HEK293 (cell line): ENCODE measurements around the gene SAP30.

Experiments
- BCL11B ChIP-seq: fragments of 450-650 bp; formaldehyde crosslinking; IDR thresholded peaks from 2 replicates; pipeline ENCODE4 v1.5.1; 2016; ENCODE audit warnings: low read depth, missing biosample characterization, missing genetic modification characterization
- EGR2 ChIP-seq: fragments of 450-650 bp; formaldehyde crosslinking; IDR thresholded peaks from 2 replicates; pipeline ENCODE4 v1.5.1; 2016; ENCODE audit warnings: low read depth, missing biosample characterization, missing genetic modification characterization
- GLIS1 ChIP-seq: fragments of 450-650 bp; formaldehyde crosslinking; IDR thresholded peaks from 2 replicates; pipeline ENCODE4 v1.5.1; 2016; ENCODE audit warnings: missing biosample characterization, missing genetic modification characterization
- KLF10 ChIP-seq: fragments of 450-650 bp; IDR thresholded peaks from 2 replicates; pipeline ENCODE4 v1.5.1; 2018; ENCODE audit warnings: missing biosample characterization, mild to moderate bottlenecking, missing genetic modification characterization
- MEIS1 ChIP-seq: sonication (generic); formaldehyde crosslinking; IDR thresholded peaks from 2 replicates; pipeline ENCODE4 v1.8.1; 2022; ENCODE audit warnings: missing genetic modification reagents, mild to moderate bottlenecking, borderline replicate concordance
- MYNN ChIP-seq: fragments of 450-650 bp; formaldehyde crosslinking; IDR thresholded peaks from 2 replicates; pipeline ENCODE4 v1.5.1; 2016; ENCODE audit warnings: missing biosample characterization, missing genetic modification characterization, borderline replicate concordance
- OVOL3 ChIP-seq: fragments of 450-650 bp; formaldehyde crosslinking; IDR thresholded peaks from 2 replicates; pipeline ENCODE4 v1.5.1; 2016; ENCODE audit warnings: missing biosample characterization, missing genetic modification characterization
- SCRT2 ChIP-seq: fragments of 450-650 bp; formaldehyde crosslinking; IDR thresholded peaks from 2 replicates; pipeline ENCODE4 v1.5.1; 2016; ENCODE audit warnings: missing biosample characterization, missing genetic modification characterization
- TRIM28 ChIP-seq: IDR thresholded peaks from 2 replicates; pipeline ENCODE4 v1.6.1; 2011; ENCODE audit warnings: low read length, control low read depth, borderline replicate concordance
- WT1 ChIP-seq: fragments of 450-650 bp; formaldehyde crosslinking; IDR thresholded peaks from 2 replicates; pipeline ENCODE4 v1.5.1; 2016; ENCODE audit warnings: missing biosample characterization, missing genetic modification characterization
- ZBTB21 ChIP-seq: fragments of 450-650 bp; formaldehyde crosslinking; IDR thresholded peaks from 2 replicates; pipeline ENCODE4 v1.5.1; 2017; ENCODE audit warnings: missing biosample characterization, missing genetic modification characterization
- ZEB2 ChIP-seq: fragments of 450-650 bp; formaldehyde crosslinking; IDR thresholded peaks from 2 replicates; pipeline ENCODE4 v1.5.1; 2016; ENCODE audit warnings: missing biosample characterization, missing genetic modification characterization
- ZFP69B ChIP-seq: fragments of 450-650 bp; formaldehyde crosslinking; IDR thresholded peaks from 2 replicates; pipeline ENCODE4 v1.5.1; 2016; ENCODE audit warnings: missing biosample characterization, missing genetic modification characterization
- ZIC2 ChIP-seq: fragments of 450-650 bp; formaldehyde crosslinking; IDR thresholded peaks from 2 replicates; pipeline ENCODE4 v1.5.1; 2016; ENCODE audit warnings: missing biosample characterization, missing genetic modification characterization
- ZNF132 ChIP-seq: fragments of 450-650 bp; formaldehyde crosslinking; IDR thresholded peaks from 2 replicates; pipeline ENCODE4 v1.5.1; 2017; ENCODE audit warnings: missing biosample characterization, missing genetic modification characterization, borderline replicate concordance
- ZNF133 ChIP-seq: fragments of 450-650 bp; formaldehyde crosslinking; IDR thresholded peaks from 2 replicates; pipeline ENCODE4 v1.5.1; 2016; ENCODE audit warnings: missing biosample characterization, missing genetic modification characterization
- ZNF214 ChIP-seq: fragments of 450-650 bp; formaldehyde crosslinking; IDR thresholded peaks from 2 replicates; pipeline ENCODE4 v1.5.1; 2017; ENCODE audit warnings: missing biosample characterization, mild to moderate bottlenecking, missing genetic modification characterization, borderline replicate concordance
- ZNF24 ChIP-seq: fragments of 450-650 bp; formaldehyde crosslinking; IDR thresholded peaks from 2 replicates; pipeline ENCODE4 v1.5.1; 2016; ENCODE audit warnings: missing biosample characterization, missing genetic modification characterization
- ZNF37A ChIP-seq: fragments of 450-650 bp; IDR thresholded peaks from 2 replicates; pipeline ENCODE4 v1.5.1; 2018; ENCODE audit warnings: missing biosample characterization, missing genetic modification characterization
- ZNF404 ChIP-seq: fragments of 450-650 bp; formaldehyde crosslinking; IDR thresholded peaks from 2 replicates; pipeline ENCODE4 v1.5.1; 2017; ENCODE audit warnings: missing biosample characterization, missing genetic modification characterization
- ZNF433 ChIP-seq: fragments of 450-650 bp; formaldehyde crosslinking; IDR thresholded peaks from 2 replicates; pipeline ENCODE4 v1.5.1; 2016; ENCODE audit warnings: missing biosample characterization, missing genetic modification characterization, low read depth
- ZNF701 ChIP-seq: fragments of 450-650 bp; formaldehyde crosslinking; IDR thresholded peaks from 2 replicates; pipeline ENCODE4 v1.5.1; 2016; ENCODE audit warnings: missing biosample characterization, missing genetic modification characterization
- ZNF76 ChIP-seq: fragments of 450-650 bp; formaldehyde crosslinking; IDR thresholded peaks from 2 replicates; pipeline ENCODE4; 2016; ENCODE audit warnings: low read depth, missing biosample characterization, missing genetic modification characterization, borderline replicate concordance
- ZNF776 ChIP-seq: fragments of 450-650 bp; formaldehyde crosslinking; IDR thresholded peaks from 2 replicates; pipeline ENCODE4 v1.5.0; 2017; ENCODE audit warnings: missing biosample characterization, missing genetic modification characterization, borderline replicate concordance
- TF ChIP-seq, protein P1 (sequence below): fragments of 450-650 bp; formaldehyde crosslinking; IDR thresholded peaks from 2 replicates; pipeline ENCODE4 v1.5.1; 2016; ENCODE audit warnings: missing biosample characterization, missing genetic modification characterization, borderline replicate concordance
- TF ChIP-seq, protein P2 (sequence below): fragments of 450-650 bp; formaldehyde crosslinking; IDR thresholded peaks from 2 replicates; pipeline ENCODE4 v1.5.1; 2016; ENCODE audit warnings: missing biosample characterization, missing genetic modification characterization
- TF ChIP-seq, protein P3 (sequence below): fragments of 450-650 bp; formaldehyde crosslinking; IDR thresholded peaks from 2 replicates; pipeline ENCODE4 v1.5.1; 2016; ENCODE audit warnings: missing biosample characterization, missing genetic modification characterization
- TF ChIP-seq, protein P4 (sequence below): fragments of 450-650 bp; formaldehyde crosslinking; IDR thresholded peaks from 2 replicates; pipeline ENCODE4 v1.5.1; 2016; ENCODE audit warnings: missing biosample characterization, missing genetic modification characterization

SAP30 gene

DNA sequence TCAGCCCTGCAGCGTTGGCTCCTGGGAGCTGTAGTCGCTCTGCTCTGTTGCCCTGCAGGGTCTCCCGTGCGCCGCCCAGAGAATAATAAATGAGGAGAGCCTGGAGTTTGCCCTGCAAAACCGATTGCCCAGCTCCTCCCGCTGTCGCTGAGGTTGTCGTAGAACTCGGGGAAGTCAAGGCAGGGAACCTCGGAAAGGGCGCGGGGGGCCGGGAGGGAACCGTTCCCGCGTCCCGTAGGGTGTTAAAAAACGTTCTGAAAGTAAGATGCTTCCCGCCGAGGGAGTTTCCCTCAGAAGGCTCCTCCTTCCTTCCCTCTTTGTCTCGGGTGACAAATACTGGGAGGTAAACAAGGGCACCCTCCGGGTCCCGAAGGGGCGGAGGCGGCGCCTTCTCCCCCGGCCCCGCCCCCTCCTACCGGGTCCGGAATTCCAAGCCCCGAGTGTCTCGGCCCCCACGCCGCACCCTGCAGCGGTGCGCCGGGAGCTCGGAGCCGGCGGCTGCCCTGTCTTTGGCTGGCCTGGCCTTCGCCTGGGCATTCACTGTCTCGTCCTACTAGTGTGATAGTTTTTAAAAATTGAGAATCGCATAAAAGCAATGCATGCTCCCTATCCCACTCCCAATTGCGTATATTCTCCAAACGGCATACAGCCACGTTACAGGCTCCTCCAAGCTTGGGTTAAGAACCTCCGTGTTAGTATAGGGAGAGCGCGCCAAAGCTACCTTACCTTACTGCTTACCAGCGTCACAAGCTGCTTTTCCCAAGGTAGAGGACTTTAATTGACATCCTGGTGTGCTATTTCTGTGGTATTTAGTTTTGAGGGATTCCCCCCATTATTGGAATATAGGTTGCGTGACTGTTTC is 35.6 kb upstream of the SAP30 start (continued):
- TF ChIP-seq ZBTB21 (tag by site-specific recombination) (no peak), BCL11B (no peak), TRIM28 (no peak; the same call in 1 of the 2 replicates), MEIS1 (CRISPR knock-in tag) (no peak), KLF10 (tag by site-specific recombination) (peak; percentile 61), ZNF132 (no peak), ZFP69B (tag by site-specific recombination) (no peak), MYNN (tag by site-specific recombination) (no peak), ZNF433 (tag by site-specific recombination) (no peak), OVOL3 (tag by site-specific recombination) (no peak), WT1 (peak; percentile 75), ZNF701 (tag by site-specific recombination) (no peak), ZNF776 (tag by site-specific recombination) (no peak), ZNF76 (tag by site-specific recombination) (no peak; the same call in 1 of the 2 replicates), ZIC2 (tag by site-specific recombination) (0 out of 2 replicates have a peak, but pooled peaks have one; percentile 36), EGR2 (peak; percentile 31; the same call in 1 of the 2 replicates), ZNF24 (tag by site-specific recombination) (no peak), ZNF133 (tag by site-specific recombination) (no peak), ZNF37A (tag by site-specific recombination) (no peak), ZEB2 (peak; percentile 11; the same call in 1 of the 2 replicates), SCRT2 (tag by site-specific recombination) (no peak), ZNF404 (tag by site-specific recombination) (no peak), GLIS1 (tag by site-specific recombination) (no peak; the same call in none of the 2 replicates), ZNF214 (tag by site-specific recombination) (no peak)
- TF ChIP-seq, protein P1, sequence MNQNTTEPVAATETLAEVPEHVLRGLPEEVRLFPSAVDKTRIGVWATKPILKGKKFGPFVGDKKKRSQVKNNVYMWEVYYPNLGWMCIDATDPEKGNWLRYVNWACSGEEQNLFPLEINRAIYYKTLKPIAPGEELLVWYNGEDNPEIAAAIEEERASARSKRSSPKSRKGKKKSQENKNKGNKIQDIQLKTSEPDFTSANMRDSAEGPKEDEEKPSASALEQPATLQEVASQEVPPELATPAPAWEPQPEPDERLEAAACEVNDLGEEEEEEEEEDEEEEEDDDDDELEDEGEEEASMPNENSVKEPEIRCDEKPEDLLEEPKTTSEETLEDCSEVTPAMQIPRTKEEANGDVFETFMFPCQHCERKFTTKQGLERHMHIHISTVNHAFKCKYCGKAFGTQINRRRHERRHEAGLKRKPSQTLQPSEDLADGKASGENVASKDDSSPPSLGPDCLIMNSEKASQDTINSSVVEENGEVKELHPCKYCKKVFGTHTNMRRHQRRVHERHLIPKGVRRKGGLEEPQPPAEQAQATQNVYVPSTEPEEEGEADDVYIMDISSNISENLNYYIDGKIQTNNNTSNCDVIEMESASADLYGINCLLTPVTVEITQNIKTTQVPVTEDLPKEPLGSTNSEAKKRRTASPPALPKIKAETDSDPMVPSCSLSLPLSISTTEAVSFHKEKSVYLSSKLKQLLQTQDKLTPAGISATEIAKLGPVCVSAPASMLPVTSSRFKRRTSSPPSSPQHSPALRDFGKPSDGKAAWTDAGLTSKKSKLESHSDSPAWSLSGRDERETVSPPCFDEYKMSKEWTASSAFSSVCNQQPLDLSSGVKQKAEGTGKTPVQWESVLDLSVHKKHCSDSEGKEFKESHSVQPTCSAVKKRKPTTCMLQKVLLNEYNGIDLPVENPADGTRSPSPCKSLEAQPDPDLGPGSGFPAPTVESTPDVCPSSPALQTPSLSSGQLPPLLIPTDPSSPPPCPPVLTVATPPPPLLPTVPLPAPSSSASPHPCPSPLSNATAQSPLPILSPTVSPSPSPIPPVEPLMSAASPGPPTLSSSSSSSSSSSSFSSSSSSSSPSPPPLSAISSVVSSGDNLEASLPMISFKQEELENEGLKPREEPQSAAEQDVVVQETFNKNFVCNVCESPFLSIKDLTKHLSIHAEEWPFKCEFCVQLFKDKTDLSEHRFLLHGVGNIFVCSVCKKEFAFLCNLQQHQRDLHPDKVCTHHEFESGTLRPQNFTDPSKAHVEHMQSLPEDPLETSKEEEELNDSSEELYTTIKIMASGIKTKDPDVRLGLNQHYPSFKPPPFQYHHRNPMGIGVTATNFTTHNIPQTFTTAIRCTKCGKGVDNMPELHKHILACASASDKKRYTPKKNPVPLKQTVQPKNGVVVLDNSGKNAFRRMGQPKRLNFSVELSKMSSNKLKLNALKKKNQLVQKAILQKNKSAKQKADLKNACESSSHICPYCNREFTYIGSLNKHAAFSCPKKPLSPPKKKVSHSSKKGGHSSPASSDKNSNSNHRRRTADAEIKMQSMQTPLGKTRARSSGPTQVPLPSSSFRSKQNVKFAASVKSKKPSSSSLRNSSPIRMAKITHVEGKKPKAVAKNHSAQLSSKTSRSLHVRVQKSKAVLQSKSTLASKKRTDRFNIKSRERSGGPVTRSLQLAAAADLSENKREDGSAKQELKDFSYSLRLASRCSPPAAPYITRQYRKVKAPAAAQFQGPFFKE, result no peak
- TF ChIP-seq, protein P2, sequence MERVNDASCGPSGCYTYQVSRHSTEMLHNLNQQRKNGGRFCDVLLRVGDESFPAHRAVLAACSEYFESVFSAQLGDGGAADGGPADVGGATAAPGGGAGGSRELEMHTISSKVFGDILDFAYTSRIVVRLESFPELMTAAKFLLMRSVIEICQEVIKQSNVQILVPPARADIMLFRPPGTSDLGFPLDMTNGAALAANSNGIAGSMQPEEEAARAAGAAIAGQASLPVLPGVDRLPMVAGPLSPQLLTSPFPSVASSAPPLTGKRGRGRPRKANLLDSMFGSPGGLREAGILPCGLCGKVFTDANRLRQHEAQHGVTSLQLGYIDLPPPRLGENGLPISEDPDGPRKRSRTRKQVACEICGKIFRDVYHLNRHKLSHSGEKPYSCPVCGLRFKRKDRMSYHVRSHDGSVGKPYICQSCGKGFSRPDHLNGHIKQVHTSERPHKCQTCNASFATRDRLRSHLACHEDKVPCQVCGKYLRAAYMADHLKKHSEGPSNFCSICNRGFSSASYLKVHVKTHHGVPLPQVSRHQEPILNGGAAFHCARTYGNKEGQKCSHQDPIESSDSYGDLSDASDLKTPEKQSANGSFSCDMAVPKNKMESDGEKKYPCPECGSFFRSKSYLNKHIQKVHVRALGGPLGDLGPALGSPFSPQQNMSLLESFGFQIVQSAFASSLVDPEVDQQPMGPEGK (tag by site-specific recombination), result peak; percentile 87
- TF ChIP-seq, protein P3, sequence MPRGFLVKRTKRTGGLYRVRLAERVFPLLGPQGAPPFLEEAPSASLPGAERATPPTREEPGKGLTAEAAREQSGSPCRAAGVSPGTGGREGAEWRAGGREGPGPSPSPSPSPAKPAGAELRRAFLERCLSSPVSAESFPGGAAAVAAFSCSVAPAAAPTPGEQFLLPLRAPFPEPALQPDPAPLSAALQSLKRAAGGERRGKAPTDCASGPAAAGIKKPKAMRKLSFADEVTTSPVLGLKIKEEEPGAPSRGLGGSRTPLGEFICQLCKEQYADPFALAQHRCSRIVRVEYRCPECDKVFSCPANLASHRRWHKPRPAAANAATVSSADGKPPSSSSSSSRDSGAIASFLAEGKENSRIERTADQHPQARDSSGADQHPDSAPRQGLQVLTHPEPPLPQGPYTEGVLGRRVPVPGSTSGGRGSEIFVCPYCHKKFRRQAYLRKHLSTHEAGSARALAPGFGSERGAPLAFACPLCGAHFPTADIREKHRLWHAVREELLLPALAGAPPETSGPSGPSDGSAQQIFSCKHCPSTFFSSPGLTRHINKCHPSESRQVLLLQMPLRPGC (tag by site-specific recombination), result no peak
- TF ChIP-seq, protein P4, sequence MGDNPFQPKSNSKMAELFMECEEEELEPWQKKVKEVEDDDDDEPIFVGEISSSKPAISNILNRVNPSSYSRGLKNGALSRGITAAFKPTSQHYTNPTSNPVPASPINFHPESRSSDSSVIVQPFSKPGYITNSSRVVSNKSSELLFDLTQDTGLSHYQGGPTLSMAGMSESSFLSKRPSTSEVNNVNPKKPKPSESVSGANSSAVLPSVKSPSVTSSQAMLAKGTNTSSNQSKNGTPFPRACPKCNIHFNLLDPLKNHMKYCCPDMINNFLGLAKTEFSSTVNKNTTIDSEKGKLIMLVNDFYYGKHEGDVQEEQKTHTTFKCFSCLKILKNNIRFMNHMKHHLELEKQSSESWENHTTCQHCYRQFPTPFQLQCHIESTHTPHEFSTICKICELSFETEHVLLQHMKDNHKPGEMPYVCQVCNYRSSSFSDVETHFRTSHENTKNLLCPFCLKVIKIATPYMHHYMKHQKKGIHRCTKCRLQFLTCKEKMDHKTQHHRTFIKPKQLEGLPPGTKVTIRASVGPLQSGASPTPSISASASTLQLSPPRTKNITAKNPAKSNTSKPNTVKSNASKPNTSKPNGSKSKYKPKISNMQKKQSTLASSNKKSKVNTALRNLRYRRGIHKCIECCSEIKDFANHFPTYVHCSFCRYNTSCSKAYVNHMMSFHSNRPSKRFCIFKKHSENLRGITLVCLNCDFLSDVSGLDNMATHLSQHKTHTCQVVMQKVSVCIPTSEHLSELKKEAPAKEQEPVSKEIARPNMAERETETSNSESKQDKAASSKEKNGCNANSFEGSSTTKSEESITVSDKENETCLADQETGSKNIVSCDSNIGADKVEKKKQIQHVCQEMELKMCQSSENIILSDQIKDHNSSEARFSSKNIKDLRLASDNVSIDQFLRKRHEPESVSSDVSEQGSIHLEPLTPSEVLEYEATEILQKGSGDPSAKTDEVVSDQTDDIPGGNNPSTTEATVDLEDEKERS (tag by site-specific recombination), result no peak
